Neutrophil (primary cell): ENCODE data around the gene BCAS1.

Experiments used
- H3K27ac ChIP-seq: fragments of 200-600 bp; sonication (generic); 2 replicates; pipeline ENCODE4 v1.5.1; 2016; ENCODE audit warnings: mild to moderate bottlenecking, moderate library complexity
- H3K27me3 ChIP-seq: fragments of 200-600 bp; sonication (generic); 2 replicates; pipeline ENCODE4 v1.6.0; 2016; ENCODE audit warnings: mild to moderate bottlenecking
- H3K36me3 ChIP-seq: fragments of 200-600 bp; sonication (generic); 2 replicates; pipeline ENCODE4 v1.5.1; 2017
- H3K4me1 ChIP-seq, 2 experiments: fragments of 200-600 bp in 1 of 2; sonication (generic) in 1 of 2; 1 replicate in 1 of 2; 2 replicates in 1 of 2; pipeline versions ENCODE4 v1.5.1 to v1.6.1; 2013 to 2016; ENCODE audit warnings: low read depth in 1 of 2, low read length in 1 of 2, mild to moderate bottlenecking in 1 of 2, moderate library complexity in 1 of 2; ENCODE audit not compliant: control insufficient read depth in 1 of 2, insufficient read depth in 1 of 2
- H3K4me3 ChIP-seq, 2 experiments: fragments of 200-600 bp in 1 of 2; sonication (generic) in 1 of 2; 1 replicate in 1 of 2; 2 replicates in 1 of 2; pipeline ENCODE4 v1.5.1; 2013 to 2016; ENCODE audit warnings: low read depth in 1 of 2, low read length in 1 of 2, mild to moderate bottlenecking in 1 of 2, moderate library complexity in 1 of 2
- H3K9me3 ChIP-seq: fragments of 200-600 bp; sonication (generic); 2 replicates; pipeline ENCODE4 v1.5.1; 2016
- TF ChIP-seq, protein P1 (sequence below): fragments of 200-600 bp; sonication (generic); IDR thresholded peaks from 2 replicates; pipeline ENCODE4 v1.5.1; 2016; ENCODE audit warnings: antibody characterized with exemption

The BCAS1 gene

DNA sequence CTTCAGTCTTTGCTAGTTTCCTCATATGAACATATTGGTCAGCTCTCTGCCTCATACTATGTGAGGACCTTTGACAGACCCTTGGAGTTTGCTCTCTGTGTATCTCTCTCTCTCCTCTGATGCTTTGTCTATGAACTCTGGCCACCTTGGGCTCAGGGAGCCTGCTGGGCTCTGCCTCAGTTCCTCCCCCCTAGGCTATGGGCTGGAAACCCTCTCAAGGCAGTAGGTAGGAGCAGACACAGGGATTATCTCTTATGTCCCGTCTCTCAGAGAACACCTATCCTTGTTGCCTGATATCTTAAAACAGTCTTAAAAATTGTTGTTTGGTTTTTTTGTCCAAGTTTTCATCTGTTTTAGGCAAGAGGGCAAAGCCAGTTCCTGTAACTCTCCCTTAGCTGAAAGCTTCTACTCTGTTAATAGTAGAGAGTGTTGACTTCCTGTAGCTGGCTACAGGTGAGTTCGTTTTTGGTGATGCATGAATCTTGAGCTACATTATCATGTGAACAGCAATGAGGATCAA is 68.3 kb downstream of the BCAS1 start:
- no peak overlapping the region for H3K4me3 ChIP-seq
- no peak overlapping the region for H3K27ac ChIP-seq
- peaks cover 6% of the 10 kb centered on the region for H3K9me3 ChIP-seq
- no peaks in the 10 kb centered on the region for H3K4me1 ChIP-seq
- no peaks in the 10 kb centered on the region for H3K36me3 ChIP-seq
- no peaks in the 10 kb centered on the region for H3K27me3 ChIP-seq
- TF ChIP-seq, protein P1, sequence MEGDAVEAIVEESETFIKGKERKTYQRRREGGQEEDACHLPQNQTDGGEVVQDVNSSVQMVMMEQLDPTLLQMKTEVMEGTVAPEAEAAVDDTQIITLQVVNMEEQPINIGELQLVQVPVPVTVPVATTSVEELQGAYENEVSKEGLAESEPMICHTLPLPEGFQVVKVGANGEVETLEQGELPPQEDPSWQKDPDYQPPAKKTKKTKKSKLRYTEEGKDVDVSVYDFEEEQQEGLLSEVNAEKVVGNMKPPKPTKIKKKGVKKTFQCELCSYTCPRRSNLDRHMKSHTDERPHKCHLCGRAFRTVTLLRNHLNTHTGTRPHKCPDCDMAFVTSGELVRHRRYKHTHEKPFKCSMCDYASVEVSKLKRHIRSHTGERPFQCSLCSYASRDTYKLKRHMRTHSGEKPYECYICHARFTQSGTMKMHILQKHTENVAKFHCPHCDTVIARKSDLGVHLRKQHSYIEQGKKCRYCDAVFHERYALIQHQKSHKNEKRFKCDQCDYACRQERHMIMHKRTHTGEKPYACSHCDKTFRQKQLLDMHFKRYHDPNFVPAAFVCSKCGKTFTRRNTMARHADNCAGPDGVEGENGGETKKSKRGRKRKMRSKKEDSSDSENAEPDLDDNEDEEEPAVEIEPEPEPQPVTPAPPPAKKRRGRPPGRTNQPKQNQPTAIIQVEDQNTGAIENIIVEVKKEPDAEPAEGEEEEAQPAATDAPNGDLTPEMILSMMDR = no peak

DNA sequence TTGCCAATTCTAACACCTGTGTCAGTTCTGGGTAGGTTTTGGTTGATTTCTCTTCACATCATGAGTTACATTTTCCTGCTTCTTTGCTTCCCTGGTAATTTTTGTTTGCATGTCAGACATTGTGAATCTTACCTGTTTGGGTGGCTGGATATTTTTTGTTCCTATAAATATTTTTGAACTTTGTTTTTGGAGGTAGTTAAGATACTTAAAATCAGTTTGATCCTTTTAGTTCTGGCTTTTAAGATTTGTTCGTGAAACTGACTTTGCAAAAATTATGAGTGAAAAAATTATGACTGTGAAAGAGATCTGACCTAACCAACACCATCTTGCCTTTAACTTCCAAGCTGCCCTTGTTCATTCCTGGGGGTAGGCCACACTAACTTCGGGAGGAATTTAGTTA is 69.5 kb downstream of the BCAS1 start:
- H3K4me1 ChIP-seq = no peaks in the 10 kb centered on the region
- no peak overlapping the region for H3K27ac ChIP-seq
- TF ChIP-seq, protein P1 = no peak
- no peak overlapping the region for H3K4me3 ChIP-seq
- H3K9me3 ChIP-seq = peaks cover 6% of the 10 kb centered on the region
- H3K36me3 ChIP-seq = no peaks in the 10 kb centered on the region
- H3K27me3 ChIP-seq = peaks cover 5% of the 10 kb centered on the region

DNA sequence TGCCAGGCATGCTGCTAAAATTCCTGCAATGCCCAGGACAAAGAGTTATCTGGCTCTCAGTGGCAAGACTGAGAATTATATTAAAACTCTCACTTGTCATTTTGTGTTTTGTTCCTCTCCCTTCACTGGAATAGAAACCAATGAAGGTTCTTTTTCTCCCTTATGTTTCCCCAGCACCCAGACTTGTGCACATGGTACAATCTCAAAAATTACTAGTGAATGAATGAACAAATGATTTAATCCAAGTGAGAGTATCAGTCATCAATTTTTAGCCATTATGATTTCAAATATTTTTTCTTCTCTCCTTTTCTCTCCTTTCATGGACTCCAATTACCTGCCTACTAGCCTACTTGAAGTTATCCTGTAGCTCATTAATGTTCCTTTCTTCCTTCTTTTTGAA is 70.1 kb downstream of the BCAS1 start:
- peaks cover 6% of the 10 kb centered on the region for H3K9me3 ChIP-seq
- H3K27me3 ChIP-seq = peaks cover 11% of the 10 kb centered on the region
- TF ChIP-seq, protein P1 = no peak
- H3K4me3 ChIP-seq = no peak overlapping the region
- H3K27ac ChIP-seq = no peak overlapping the region
- H3K4me1 ChIP-seq = no peaks in the 10 kb centered on the region
- H3K36me3 ChIP-seq = no peaks in the 10 kb centered on the region

DNA sequence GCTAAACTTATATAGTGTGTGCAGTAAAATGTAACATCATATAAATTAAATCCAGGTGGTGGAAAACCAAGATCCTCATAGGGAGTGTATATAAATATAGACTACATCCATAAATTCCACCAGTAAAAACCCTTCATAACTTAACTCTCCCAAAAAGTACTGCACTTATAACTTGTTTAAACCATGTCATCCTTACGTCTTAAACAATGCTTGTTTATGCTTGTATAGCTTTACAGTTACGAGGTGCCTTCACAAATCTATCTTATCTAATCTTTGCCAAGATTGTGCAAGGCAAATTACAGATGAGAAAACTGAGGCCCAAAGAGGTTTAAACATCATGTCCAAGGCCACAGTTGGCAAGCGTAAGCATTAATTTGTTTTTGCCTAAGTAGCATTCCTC is 71.3 kb downstream of the BCAS1 start:
- Histone ChIP-seq H3K27me3 (peaks cover 23% of the 10 kb centered on the region), H3K4me3 (no peak overlapping the region), H3K9me3 (peaks cover 6% of the 10 kb centered on the region), H3K27ac (no peak overlapping the region), H3K36me3 (no peaks in the 10 kb centered on the region), H3K4me1 (no peaks in the 10 kb centered on the region)
- TF ChIP-seq, protein P1 = no peak

DNA sequence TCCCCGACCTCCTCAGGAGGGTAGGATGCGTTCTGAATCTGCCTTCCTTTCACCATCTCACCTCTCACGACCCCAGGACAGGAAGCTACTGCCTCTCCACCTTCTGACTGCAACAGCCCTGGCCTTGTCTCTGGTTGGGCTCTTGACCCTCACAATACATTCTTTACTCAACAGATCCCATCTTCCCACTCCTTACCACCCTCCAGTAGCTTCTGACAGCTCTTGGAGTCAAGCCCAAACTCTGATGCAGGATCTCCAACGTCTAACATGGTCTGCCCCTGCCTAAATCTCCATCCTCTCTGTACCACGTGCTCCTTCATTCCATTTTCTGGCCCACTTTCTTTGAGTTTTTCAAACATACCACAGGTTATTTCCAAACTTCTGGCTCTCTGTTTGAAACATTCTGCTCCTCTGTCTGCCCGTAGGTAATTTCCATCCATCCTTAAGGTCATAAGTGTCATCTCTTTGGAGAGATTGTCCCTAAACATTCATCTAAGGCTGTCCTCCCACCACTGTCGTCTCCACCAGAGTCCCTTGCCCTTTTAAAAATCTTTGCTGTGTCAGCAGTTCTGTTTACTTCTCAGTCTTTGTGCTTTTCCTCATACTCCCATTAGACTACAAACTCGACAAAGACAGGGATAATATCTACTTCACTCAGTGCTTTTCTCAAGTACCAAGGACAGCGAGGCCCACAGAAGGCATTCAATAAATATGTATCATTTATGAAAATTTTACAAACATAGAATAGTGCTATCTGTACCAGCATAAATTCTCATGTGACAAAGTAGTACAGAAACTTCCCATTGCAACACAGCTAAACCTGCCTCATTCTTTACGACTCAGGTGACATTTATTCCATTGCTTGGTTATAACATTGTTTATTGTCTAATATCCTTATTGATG is 73.6 kb downstream of the BCAS1 start:
- Histone ChIP-seq H3K4me3 (no peak overlapping the region), H3K9me3 (peaks cover 6% of the 10 kb centered on the region), H3K36me3 (no peaks in the 10 kb centered on the region), H3K4me1 (no peaks in the 10 kb centered on the region), H3K27me3 (peaks cover 41% of the 10 kb centered on the region), H3K27ac (no peak overlapping the region)
- TF ChIP-seq, protein P1 = no peak
